ENCODE data around the gene VAV1. TPM values are rescaled to one million over a fixed set of nuclear protein-coding genes. Genes with fewer than 3 reads are reported as not detected.

Gene VAV1
- total and polyA plus RNA-seq, 9 of the 15 experiments (the other 6 are each of a cell fraction or from before 2014, with no cell fraction given), result 0.46 to 20.1 (median 11.1) TPM

GRCh38 chr19:6737873-6738786 is 34.4 kb upstream of the VAV1 start (continued):
- TF ChIP-seq GATA2 (CRISPR knock-in tag; IDR thresholded peaks at IDR 0.05), result no peak
- no peak for TF ChIP-seq MCM5 (IDR thresholded peaks at IDR 0.05; ENCODE audit: low read depth)
- TF ChIP-seq ZBTB26 (CRISPR knock-in tag; IDR thresholded peaks at IDR 0.05), result no peak
- TF ChIP-seq KDM2B (CRISPR knock-in tag; IDR thresholded peaks at IDR 0.05), result no peak
- TF ChIP-seq XRCC3 (IDR thresholded peaks at IDR 0.05), result no peak
- no peak for TF ChIP-seq ZC3H8 (IDR thresholded peaks at IDR 0.05)
- TF ChIP-seq, protein P1, sequence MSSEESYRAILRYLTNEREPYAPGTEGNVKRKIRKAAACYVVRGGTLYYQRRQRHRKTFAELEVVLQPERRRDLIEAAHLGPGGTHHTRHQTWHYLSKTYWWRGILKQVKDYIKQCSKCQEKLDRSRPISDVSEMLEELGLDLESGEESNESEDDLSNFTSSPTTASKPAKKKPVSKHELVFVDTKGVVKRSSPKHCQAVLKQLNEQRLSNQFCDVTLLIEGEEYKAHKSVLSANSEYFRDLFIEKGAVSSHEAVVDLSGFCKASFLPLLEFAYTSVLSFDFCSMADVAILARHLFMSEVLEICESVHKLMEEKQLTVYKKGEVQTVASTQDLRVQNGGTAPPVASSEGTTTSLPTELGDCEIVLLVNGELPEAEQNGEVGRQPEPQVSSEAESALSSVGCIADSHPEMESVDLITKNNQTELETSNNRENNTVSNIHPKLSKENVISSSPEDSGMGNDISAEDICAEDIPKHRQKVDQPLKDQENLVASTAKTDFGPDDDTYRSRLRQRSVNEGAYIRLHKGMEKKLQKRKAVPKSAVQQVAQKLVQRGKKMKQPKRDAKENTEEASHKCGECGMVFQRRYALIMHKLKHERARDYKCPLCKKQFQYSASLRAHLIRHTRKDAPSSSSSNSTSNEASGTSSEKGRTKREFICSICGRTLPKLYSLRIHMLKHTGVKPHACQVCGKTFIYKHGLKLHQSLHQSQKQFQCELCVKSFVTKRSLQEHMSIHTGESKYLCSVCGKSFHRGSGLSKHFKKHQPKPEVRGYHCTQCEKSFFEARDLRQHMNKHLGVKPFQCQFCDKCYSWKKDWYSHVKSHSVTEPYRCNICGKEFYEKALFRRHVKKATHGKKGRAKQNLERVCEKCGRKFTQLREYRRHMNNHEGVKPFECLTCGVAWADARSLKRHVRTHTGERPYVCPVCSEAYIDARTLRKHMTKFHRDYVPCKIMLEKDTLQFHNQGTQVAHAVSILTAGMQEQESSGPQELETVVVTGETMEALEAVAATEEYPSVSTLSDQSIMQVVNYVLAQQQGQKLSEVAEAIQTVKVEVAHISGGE (CRISPR knock-in tag; IDR thresholded peaks at IDR 0.05), result no peak
- peak; percentile 79 for TF ChIP-seq SMARCA5 (IDR thresholded peaks at IDR 0.05)
- TF ChIP-seq NFYB (IDR thresholded peaks at IDR 0.05; ENCODE audit: extremely low read depth, insufficient read length), result no peak
- TF ChIP-seq HDAC3 (IDR thresholded peaks at IDR 0.05; ENCODE audit: borderline replicate concordance, partially characterized antibody), result no peak
- peak; percentile 96 for TF ChIP-seq EGR1 (conservative IDR thresholded peaks at IDR 0.05)
- no peak for TF ChIP-seq TCF7L2 (IDR thresholded peaks at IDR 0.05; ENCODE audit: low read depth, low read length)
- TF ChIP-seq, protein P2, sequence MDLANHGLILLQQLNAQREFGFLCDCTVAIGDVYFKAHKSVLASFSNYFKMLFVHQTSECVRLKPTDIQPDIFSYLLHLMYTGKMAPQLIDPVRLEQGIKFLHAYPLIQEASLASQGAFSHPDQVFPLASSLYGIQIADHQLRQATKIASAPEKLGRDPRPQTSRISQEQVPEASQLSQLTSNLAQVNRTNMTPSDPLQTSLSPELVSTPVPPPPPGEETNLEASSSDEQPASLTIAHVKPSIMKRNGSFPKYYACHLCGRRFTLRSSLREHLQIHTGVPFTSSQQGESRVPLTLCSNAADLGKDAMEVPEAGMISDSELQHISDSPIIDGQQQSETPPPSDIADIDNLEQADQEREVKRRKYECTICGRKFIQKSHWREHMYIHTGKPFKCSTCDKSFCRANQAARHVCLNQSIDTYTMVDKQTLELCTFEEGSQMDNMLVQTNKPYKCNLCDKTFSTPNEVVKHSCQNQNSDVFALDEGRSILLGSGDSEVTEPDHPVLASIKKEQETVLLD (IDR thresholded peaks at IDR 0.05), result no peak
- TF ChIP-seq POLR2AphosphoS5 (IDR thresholded peaks at IDR 0.05; ENCODE audit: control insufficient read depth, insufficient read depth, low read depth, low read length), result 0 out of 2 replicates have a peak, but pooled peaks have one; percentile 19
- no peak for TF ChIP-seq KAT2B (IDR thresholded peaks at IDR 0.05; ENCODE audit: low read depth, low read length)
- no peak for TF ChIP-seq PHTF2 (CRISPR knock-in tag; IDR thresholded peaks at IDR 0.05)
- TF ChIP-seq TAF7 (tag; IDR thresholded peaks at IDR 0.05), result 0 out of 2 replicates have a peak, but pooled peaks have one; percentile 14
- peak; percentile 83 to 86 for TF ChIP-seq RAD21 (CRISPR knock-in tag; conservative IDR thresholded peaks at IDR 0.05 in 1 of 2, IDR thresholded peaks at IDR 0.05 in 1 of 2)
- TF ChIP-seq TBL1XR1 (IDR thresholded peaks at IDR 0.05; ENCODE audit: low read length in 2 of 2), result no peak
- peak; percentile 87; the same call in 1 of the 2 replicates for TF ChIP-seq FOXJ2 (tag; IDR thresholded peaks at IDR 0.05)
- no peak for TF ChIP-seq ZNF76 (CRISPR knock-in tag; IDR thresholded peaks at IDR 0.05; ENCODE audit: borderline replicate concordance)
- peak; percentile 27; the same call in 1 of the 2 replicates for TF ChIP-seq STAT5A (IDR thresholded peaks at IDR 0.05; ENCODE audit: borderline replicate concordance, low read length)
- no peak for TF ChIP-seq HLTF (IDR thresholded peaks at IDR 0.05)

Data from K562 (cell line).